HUES6 (cell line): ENCODE measurements around the gene LRRC3B.

Experiments used
- H3K27ac ChIP-seq: 2 replicates; pipeline ENCODE4 v1.7.0; 2013; ENCODE audit warnings: low read depth, mild to moderate bottlenecking, low read length, inconsistent platforms
- H3K27me3 ChIP-seq: 2 replicates; pipeline ENCODE4 v1.6.1; 2013; ENCODE audit warnings: low read length; ENCODE audit not compliant: control insufficient read depth, insufficient read depth
- H3K36me3 ChIP-seq: 2 replicates; pipeline ENCODE4 v1.6.1; 2013; ENCODE audit warnings: low read length; ENCODE audit not compliant: control insufficient read depth, insufficient read depth
- H3K4me1 ChIP-seq: 2 replicates; pipeline ENCODE4 v1.6.1; 2013; ENCODE audit warnings: low read length; ENCODE audit not compliant: control insufficient read depth, insufficient read depth
- H3K4me3 ChIP-seq: 2 replicates; pipeline ENCODE4 v1.5.1; 2013; ENCODE audit warnings: low read depth, low read length
- H3K9ac ChIP-seq: one replicate; pipeline ENCODE4 v1.6.1; 2013; ENCODE audit warnings: mild to moderate bottlenecking, low read length
- H3K9me3 ChIP-seq: 2 replicates; pipeline ENCODE4 v1.6.1; 2013; ENCODE audit warnings: low read depth, low read length; ENCODE audit not compliant: control insufficient read depth, insufficient read depth

The LRRC3B gene

GRCh38 chr3:26712211-26713026 is 89.8 kb downstream of the LRRC3B start:
- Histone ChIP-seq H3K27ac (no peak overlapping the region), H3K27me3 (no peaks in the 10 kb centered on the region), H3K4me3 (no peak overlapping the region), H3K9ac (no peak overlapping the region), H3K9me3 (peaks cover 6% of the 10 kb centered on the region; the same call in 1 of the 2 replicates), H3K4me1 (no peaks in the 10 kb centered on the region), H3K36me3 (no peaks in the 10 kb centered on the region)

- Histone ChIP-seq H3K4me3 (no peak overlapping the region), H3K27ac (no peak overlapping the region), H3K9me3 (peaks cover 6% of the 10 kb centered on the region; the same call in 1 of the 2 replicates), H3K36me3 (no peaks in the 10 kb centered on the region), H3K9ac (no peak overlapping the region), H3K27me3 (no peaks in the 10 kb centered on the region), H3K4me1 (no peaks in the 10 kb centered on the region)
These were observed 90.5 kb downstream of the LRRC3B start for GRCh38 chr3:26713091-26713490.

GRCh38 chr3:26714485-26714884 is 91.9 kb downstream of the LRRC3B start:
- H3K9ac ChIP-seq: no peak overlapping the region

GRCh38 chr3:26715431-26715830 is 92.9 kb downstream of the LRRC3B start:
- no peak overlapping the region for H3K4me3 ChIP-seq
- no peak overlapping the region for H3K27ac ChIP-seq
- no peaks in the 10 kb centered on the region for H3K27me3 ChIP-seq
- H3K9ac ChIP-seq: no peak overlapping the region
- no peaks in the 10 kb centered on the region for H3K4me1 ChIP-seq
- peaks cover 6% of the 10 kb centered on the region; the same call in 1 of the 2 replicates for H3K9me3 ChIP-seq
- no peaks in the 10 kb centered on the region for H3K36me3 ChIP-seq

More at GRCh38 chr3:26714485-26714884, 91.9 kb downstream of the LRRC3B start:
- Histone ChIP-seq H3K27me3 (no peaks in the 10 kb centered on the region), H3K27ac (no peak overlapping the region), H3K36me3 (no peaks in the 10 kb centered on the region), H3K4me1 (no peaks in the 10 kb centered on the region), H3K9me3 (peaks cover 6% of the 10 kb centered on the region; the same call in 1 of the 2 replicates), H3K4me3 (no peak overlapping the region)

GRCh38 chr3:26718315-26718714 is 95.7 kb downstream of the LRRC3B start:
- Histone ChIP-seq H3K4me3 (no peak overlapping the region), H3K27ac (no peak overlapping the region), H3K27me3 (no peaks in the 10 kb centered on the region), H3K36me3 (no peaks in the 10 kb centered on the region), H3K9ac (no peak overlapping the region), H3K9me3 (peaks cover 6% of the 10 kb centered on the region; the same call in 1 of the 2 replicates), H3K4me1 (no peaks in the 10 kb centered on the region)

GRCh38 chr3:26719134-26719533 is 96.6 kb downstream of the LRRC3B start:
- no peaks in the 10 kb centered on the region for H3K36me3 ChIP-seq

GRCh38 chr3:26721047-26721446 is 98.5 kb downstream of the LRRC3B start:
- Histone ChIP-seq H3K9ac (no peak overlapping the region), H3K27me3 (no peaks in the 10 kb centered on the region), H3K36me3 (no peaks in the 10 kb centered on the region), H3K27ac (no peak overlapping the region), H3K4me1 (no peaks in the 10 kb centered on the region), H3K9me3 (peaks cover 5% of the 10 kb centered on the region; the same call in 1 of the 2 replicates), H3K4me3 (no peak overlapping the region)

More at GRCh38 chr3:26719134-26719533, 96.6 kb downstream of the LRRC3B start:
- H3K9ac ChIP-seq: no peak overlapping the region
- H3K9me3 ChIP-seq: peaks cover 6% of the 10 kb centered on the region; the same call in 1 of the 2 replicates
- no peak overlapping the region for H3K4me3 ChIP-seq
- no peaks in the 10 kb centered on the region for H3K4me1 ChIP-seq
- no peaks in the 10 kb centered on the region for H3K27me3 ChIP-seq
- no peak overlapping the region for H3K27ac ChIP-seq

GRCh38 chr3:26731843-26732242 is 109.3 kb downstream of the LRRC3B start:
- Histone ChIP-seq H3K4me3 (no peak overlapping the region), H3K9me3 (no peaks in the 10 kb centered on the region), H3K4me1 (no peaks in the 10 kb centered on the region), H3K27ac (no peak overlapping the region), H3K27me3 (no peaks in the 10 kb centered on the region), H3K36me3 (no peaks in the 10 kb centered on the region), H3K9ac (no peak overlapping the region)

GRCh38 chr3:26750263-26750662 is 127.7 kb downstream of the LRRC3B start:
- H3K36me3 ChIP-seq: no peaks in the 10 kb centered on the region
- H3K27ac ChIP-seq: no peak overlapping the region
- H3K9ac ChIP-seq: no peak overlapping the region
- H3K4me3 ChIP-seq: no peak overlapping the region
- no peaks in the 10 kb centered on the region for H3K9me3 ChIP-seq
- H3K27me3 ChIP-seq: no peaks in the 10 kb centered on the region
- no peaks in the 10 kb centered on the region for H3K4me1 ChIP-seq

GRCh38 chr3:26752466-26752865 is 129.9 kb downstream of the LRRC3B start:
- H3K36me3 ChIP-seq: no peaks in the 10 kb centered on the region
- H3K4me3 ChIP-seq: no peak overlapping the region

GRCh38 chr3:26753095-26753494 is 130.5 kb downstream of the LRRC3B start:
- H3K27ac ChIP-seq: no peak overlapping the region
- H3K4me1 ChIP-seq: no peaks in the 10 kb centered on the region
- no peak overlapping the region for H3K4me3 ChIP-seq
- H3K9ac ChIP-seq: no peak overlapping the region
- H3K36me3 ChIP-seq: no peaks in the 10 kb centered on the region
- H3K27me3 ChIP-seq: no peaks in the 10 kb centered on the region
- H3K9me3 ChIP-seq: no peaks in the 10 kb centered on the region

More at GRCh38 chr3:26752466-26752865, 129.9 kb downstream of the LRRC3B start:
- Histone ChIP-seq H3K27me3 (no peaks in the 10 kb centered on the region), H3K9ac (no peak overlapping the region), H3K4me1 (no peaks in the 10 kb centered on the region), H3K9me3 (no peaks in the 10 kb centered on the region), H3K27ac (no peak overlapping the region)
